Esophagus (tissue), 2 donors: ENCODE data around the gene MUC4. TPM values are rescaled to one million over a fixed set of nuclear protein-coding genes. Genes with fewer than 3 reads are reported as not detected.
"Not testable (repeated sequence)": the region's sequence is repeated elsewhere in the genome, so short reads cannot be mapped to it uniquely, and the experiment has no call there.

Experiments used
- H3K27ac ChIP-seq, 2 donors: one replicate each; pipeline ENCODE4 v1.5.1; 2013; ENCODE audit warnings: low read depth in 2 of 2, mild to moderate bottlenecking in 2 of 2, inconsistent platforms in 1 of 2, low read length in 1 of 2, moderate library complexity in 1 of 2
- H3K27me3 ChIP-seq, 2 donors: one replicate each; pipeline ENCODE4 v1.6.1; 2013; ENCODE audit warnings: low read length in 2 of 2, control low read depth in 1 of 2, mild to moderate bottlenecking in 1 of 2; ENCODE audit not compliant: insufficient read depth in 2 of 2, control insufficient read depth in 1 of 2
- H3K36me3 ChIP-seq, 2 donors: one replicate each; pipeline ENCODE4 v1.6.1; 2013; ENCODE audit warnings: low read length in 1 of 2; ENCODE audit not compliant: control insufficient read depth in 2 of 2, insufficient read depth in 2 of 2
- H3K4me1 ChIP-seq, 2 donors: one replicate each; pipeline ENCODE4 v1.6.1; 2013; ENCODE audit warnings: low read length in 1 of 2; ENCODE audit not compliant: control insufficient read depth in 2 of 2, insufficient read depth in 2 of 2
- H3K4me3 ChIP-seq, 2 donors: one replicate each; pipeline ENCODE4 v1.5.1; 2013; ENCODE audit warnings: low read length in 2 of 2, mild to moderate bottlenecking in 2 of 2, low read depth in 1 of 2, moderate library complexity in 1 of 2
- H3K9me3 ChIP-seq, 2 donors: one replicate each; pipeline ENCODE4 v1.6.1; 2013; ENCODE audit warnings: mild to moderate bottlenecking in 2 of 2, low read depth in 1 of 2, low read length in 1 of 2, moderate library complexity in 1 of 2; ENCODE audit not compliant: control insufficient read depth in 2 of 2, insufficient read depth in 1 of 2
- WGBS, 2 donors: extraction: QIAGEN DNeasy Blood & Tissue Kit; methylation state at CpG; one replicate each; pipeline ENCODE4 v1.1.7; 2013; 5-methylcytosine and 5-hydroxymethylcytosine counted together
- polyA plus RNA-seq, 2 donors: library from polyadenylated mRNA; stranded (reverse); fragments of 200-250 nt; gene quantifications; one replicate each; pipeline ENCODE4 v1.2.3, GENCODE V29; 2013
- donor health status: healthy with polysubstance abuse.
- donor health status: Bipolar disorder and iron deficiency.

MUC4 gene
- polyA plus RNA-seq, 2 donors = 15.6 to 17.4 TPM

DNA sequence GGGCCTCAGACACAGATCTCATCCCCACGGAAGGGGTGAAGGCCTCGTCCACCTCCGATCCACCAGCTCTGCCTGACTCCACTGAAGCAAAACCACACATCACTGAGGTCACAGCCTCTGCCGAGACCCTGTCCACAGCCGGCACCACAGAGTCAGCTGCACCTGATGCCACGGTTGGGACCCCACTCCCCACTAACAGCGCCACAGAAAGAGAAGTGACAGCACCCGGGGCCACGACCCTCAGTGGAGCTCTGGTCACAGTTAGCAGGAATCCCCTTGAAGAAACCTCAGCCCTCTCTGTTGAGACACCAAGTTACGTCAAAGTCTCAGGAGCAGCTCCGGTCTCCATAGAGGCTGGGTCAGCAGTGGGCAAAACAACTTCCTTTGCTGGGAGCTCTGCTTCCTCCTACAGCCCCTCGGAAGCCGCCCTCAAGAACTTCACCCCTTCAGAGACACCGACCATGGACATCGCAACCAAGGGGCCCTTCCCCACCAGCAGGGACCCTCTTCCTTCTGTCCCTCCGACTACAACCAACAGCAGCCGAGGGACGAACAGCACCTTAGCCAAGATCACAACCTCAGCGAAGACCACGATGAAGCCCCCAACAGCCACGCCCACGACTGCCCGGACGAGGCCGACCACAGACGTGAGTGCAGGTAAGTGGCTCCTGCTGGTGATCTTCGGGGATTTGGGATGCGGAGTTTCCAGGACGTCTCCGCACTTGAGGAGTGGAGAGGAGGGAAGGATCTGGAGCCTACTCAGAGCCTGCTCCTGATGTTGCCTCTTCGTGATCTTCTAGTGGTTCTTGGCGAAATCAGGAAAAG, 85.6 kb downstream of the MUC4 start:
- H3K9me3 ChIP-seq, H3K4me1 ChIP-seq, H3K36me3 ChIP-seq, H3K4me3 ChIP-seq, H3K27ac ChIP-seq, H3K27me3 ChIP-seq: not testable (repeated sequence)
- WGBS, 2 donors = 85 to 92% methylated on average over 32 of the region's 32 CpGs

DNA sequence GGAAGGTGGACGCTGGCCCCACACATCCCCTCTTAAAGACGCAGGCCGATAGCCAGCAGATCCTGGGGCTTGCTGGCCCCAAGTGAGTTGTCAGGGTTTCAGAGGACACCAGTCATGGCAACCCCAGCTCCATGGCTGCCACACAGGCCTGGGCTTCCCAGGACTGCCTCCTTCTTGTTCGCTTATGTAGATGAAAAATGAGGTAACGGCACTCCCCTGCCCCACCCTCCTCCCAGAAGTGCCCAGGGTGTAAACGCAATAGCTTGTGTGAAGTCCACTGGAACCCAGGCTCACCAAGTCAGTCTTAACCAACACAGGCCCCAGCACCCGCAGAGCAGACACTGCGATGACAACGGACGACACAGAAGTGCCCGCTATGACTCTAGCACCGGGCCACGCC, 87.4 kb downstream of the MUC4 start:
- not testable (repeated sequence) for H3K4me1 ChIP-seq, H3K36me3 ChIP-seq, H3K27me3 ChIP-seq, H3K9me3 ChIP-seq, H3K27ac ChIP-seq, H3K4me3 ChIP-seq
- no CpG with 5 or more reads among the region's 13 CpGs for WGBS, 2 donors

GRCh38 chr3:195722996-195723345, 88.8 kb downstream of the MUC4 start:
- Histone ChIP-seq H3K4me1 (peaks cover 0 to 11% of the 10 kb centered on the region in 2 donors), H3K4me3 (peak overlapping the region in 1 of 2 donors; percentile 5)
- H3K9me3 ChIP-seq, H3K27me3 ChIP-seq, H3K27ac ChIP-seq, H3K36me3 ChIP-seq: not testable (repeated sequence)
- WGBS, 2 donors = 69 to 70% methylated on average over 7 of the region's 9 CpGs

DNA sequence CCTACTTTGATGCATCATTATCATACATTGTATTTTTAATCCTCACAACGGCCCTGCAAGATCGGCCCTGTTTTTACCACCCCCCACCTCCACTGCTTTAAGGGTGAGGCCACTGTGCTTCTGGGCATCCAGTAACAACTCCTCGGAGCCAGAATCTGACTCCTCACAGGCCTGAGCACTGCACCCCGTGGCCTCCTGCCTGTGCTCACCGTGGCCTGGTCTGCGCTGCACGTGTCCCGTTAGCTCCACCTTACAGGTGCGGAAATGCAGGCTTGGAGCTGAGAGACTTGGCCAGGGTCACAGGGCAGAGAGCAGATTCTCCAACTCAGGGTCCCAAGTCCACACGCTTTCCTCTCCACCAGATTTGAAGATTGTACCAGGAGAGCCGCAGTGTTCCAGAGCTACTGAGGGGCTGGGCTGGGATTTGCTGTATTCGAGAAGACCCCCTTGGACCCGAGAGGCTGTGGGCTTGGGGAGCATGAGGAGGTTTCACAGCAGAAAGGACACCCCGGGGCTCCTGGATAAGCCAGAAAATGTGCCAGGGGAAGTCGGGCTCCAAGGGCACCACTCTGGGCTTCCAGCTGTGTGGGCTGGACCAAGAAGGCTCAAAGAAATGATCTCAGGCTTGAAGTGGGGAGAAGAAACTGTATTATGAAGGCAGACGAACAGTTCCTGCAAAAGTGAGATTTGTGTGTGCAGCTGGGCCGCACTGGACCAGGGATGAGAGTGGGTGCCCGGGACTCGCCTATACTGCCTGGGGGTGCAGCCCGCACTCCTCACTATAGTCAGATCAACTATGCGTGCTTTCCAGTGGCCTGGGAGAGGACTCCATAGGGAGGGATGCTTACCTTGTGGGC, 89.4 kb downstream of the MUC4 start:
- Histone ChIP-seq H3K4me3 (peak overlapping the region; percentile 23 to 37), H3K4me1 (peaks cover 0 to 11% of the 10 kb centered on the region in 2 donors)
- not testable (repeated sequence) for H3K36me3 ChIP-seq, H3K27me3 ChIP-seq, H3K27ac ChIP-seq, H3K9me3 ChIP-seq
- WGBS, 2 donors = 79 to 84% methylated on average over 13 to 18 of the region's 21 CpGs

GRCh38 chr3:195720831-195721506, 90.8 kb downstream of the MUC4 start, which contains the start of gene MUC20:
Gene MUC20 (plus strand): TSS chr3:195720978. CDS start chr3:195721008, 30 bp downstream.
- H3K4me3 ChIP-seq = peak within 1 kb of the TSS; percentile 38 to 40

GRCh38 chr3:195719514-195720254, 92.0 kb downstream of the MUC4 start:
- peaks cover 0 to 14% of the 10 kb centered on the region in 2 donors for H3K4me1 ChIP-seq
- H3K36me3 ChIP-seq, H3K27me3 ChIP-seq, H3K9me3 ChIP-seq, H3K4me3 ChIP-seq: not testable (repeated sequence)
- H3K27ac ChIP-seq = peak overlapping the region; percentile 45 to 91
- WGBS, 2 donors = 62% methylated on average over 16 of the region's 16 CpGs

More at GRCh38 chr3:195720831-195721506, 90.8 kb downstream of the MUC4 start, which contains the start of gene MUC20:
- peaks cover 0 to 14% of the 10 kb centered on the region in 2 donors for H3K4me1 ChIP-seq
- H3K27ac ChIP-seq = peak within 1 kb of the TSS; percentile 91 to 94
- H3K9me3 ChIP-seq, H3K36me3 ChIP-seq, H3K27me3 ChIP-seq: not testable (repeated sequence)
- WGBS, 2 donors = 40 to 45% methylated on average over 12 to 13 of the region's 16 CpGs

DNA sequence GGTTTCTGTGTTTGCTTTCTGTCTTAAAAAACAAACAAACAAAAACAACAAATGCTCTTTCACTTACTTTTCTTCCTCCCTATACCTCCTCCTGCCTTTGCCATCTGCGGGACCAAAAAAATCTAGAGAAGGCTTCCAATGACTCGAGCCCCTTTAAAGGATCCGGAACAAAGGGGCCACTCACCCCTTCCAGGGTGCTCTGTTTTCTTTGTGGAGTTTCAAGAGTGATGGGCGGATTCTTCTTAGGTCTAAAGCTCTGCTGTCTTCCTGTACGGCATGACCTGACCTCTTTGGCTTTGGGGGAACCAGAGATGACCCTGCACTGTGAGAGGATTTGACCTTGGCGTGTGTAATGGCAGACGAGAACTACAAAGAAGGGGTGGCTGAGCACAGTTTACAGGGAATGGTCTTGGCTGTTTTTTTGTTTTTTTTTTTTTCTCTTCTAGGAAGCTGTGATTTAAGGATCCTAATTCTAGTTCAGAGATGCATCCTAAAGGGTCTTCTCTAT, 93.2 kb downstream of the MUC4 start:
- Histone ChIP-seq H3K4me1 (peaks cover 0 to 14% of the 10 kb centered on the region in 2 donors), H3K4me3 (no peak overlapping the region), H3K27me3 (no peaks in the 10 kb centered on the region), H3K27ac (peak overlapping the region; percentile 53 to 57), H3K36me3 (no peaks in the 10 kb centered on the region), H3K9me3 (no peaks in the 10 kb centered on the region)
- 74 to 76% methylated on average over 7 of the region's 7 CpGs for WGBS, 2 donors

DNA sequence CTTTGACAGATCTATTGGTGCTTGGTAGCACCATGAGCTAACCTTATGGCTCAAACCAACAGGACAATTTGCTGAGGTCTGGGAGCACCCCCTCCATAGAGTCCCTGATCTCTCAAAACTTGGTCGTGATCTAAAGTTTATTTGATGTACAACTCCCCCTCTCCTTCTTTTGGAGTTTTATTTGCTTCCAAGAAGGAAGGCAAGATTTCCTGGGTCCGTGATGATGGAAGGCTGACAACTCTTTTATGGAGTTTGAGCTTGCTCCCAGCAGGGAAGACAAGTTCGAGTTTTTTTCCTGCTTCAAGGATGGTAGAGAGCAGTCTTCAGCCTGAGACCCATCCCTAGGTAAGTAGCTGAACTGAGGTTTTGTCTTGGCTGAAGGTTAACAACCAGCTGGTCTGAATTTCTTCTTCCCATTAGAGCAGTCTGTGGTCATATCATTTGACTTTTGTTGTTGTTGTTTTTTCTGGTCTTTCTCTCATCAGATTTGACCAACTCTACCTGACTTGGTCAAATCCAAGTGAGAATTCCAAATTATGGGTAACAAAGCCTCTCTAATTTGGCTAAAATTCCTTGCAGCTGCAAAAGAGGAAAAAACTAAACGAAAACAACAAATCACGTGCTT, 93.8 kb downstream of the MUC4 start:
- Histone ChIP-seq H3K27ac (peak overlapping the region in 1 of 2 donors; percentile 38), H3K36me3 (no peaks in the 10 kb centered on the region), H3K4me1 (peaks cover 0 to 14% of the 10 kb centered on the region in 2 donors), H3K27me3 (no peaks in the 10 kb centered on the region), H3K4me3 (no peak overlapping the region), H3K9me3 (no peaks in the 10 kb centered on the region)
- WGBS, 2 donors = 57 to 62% methylated on average over 5 of the region's 5 CpGs
